Stomach smooth muscle (tissue), 2 donors: ENCODE results near the gene VOPP1.
A peak's percentile ranks its signal among the peaks of the same experiment; 100 is the strongest.

ENCODE experiments used
- H3K27ac ChIP-seq: one replicate; pipeline ENCODE4 v1.7.0; 2013; ENCODE audit warnings: mild to moderate bottlenecking, low read length, inconsistent platforms
- H3K27me3 ChIP-seq, 2 donors: one replicate each; pipeline ENCODE4 v1.7.0; 2013; ENCODE audit warnings: low read length in 2 of 2; ENCODE audit not compliant: insufficient read depth in 2 of 2, control insufficient read depth in 1 of 2
- H3K36me3 ChIP-seq, 2 donors: one replicate each; pipeline ENCODE4 v1.7.0; 2013; ENCODE audit warnings: low read length in 2 of 2; ENCODE audit not compliant: control insufficient read depth in 2 of 2, insufficient read depth in 2 of 2
- H3K4me1 ChIP-seq: one replicate; pipeline ENCODE4 v1.7.0; 2013; ENCODE audit warnings: low read length; ENCODE audit not compliant: control insufficient read depth, insufficient read depth
- H3K4me3 ChIP-seq, 2 donors: one replicate each; pipeline ENCODE4 v1.7.0; 2013; ENCODE audit warnings: low read length in 2 of 2
- H3K9ac ChIP-seq, 2 donors: one replicate each; pipeline ENCODE4 v1.7.0; 2013; ENCODE audit warnings: low read length in 2 of 2, mild to moderate bottlenecking in 1 of 2
- H3K9me3 ChIP-seq, 2 donors: one replicate each; pipeline ENCODE4 v1.7.0; 2013; ENCODE audit warnings: low read length in 2 of 2; ENCODE audit not compliant: control insufficient read depth in 2 of 2
- donor health status: healthy.
- donor health status: Pancreatic carcinoma.

The VOPP1 gene

GRCh38 chr7:55576753-55577152 lies 4.5 kb upstream of the VOPP1 start:
- no peaks in the 10 kb centered on the region for H3K36me3 ChIP-seq
- no peak overlapping the region for H3K27ac ChIP-seq
- H3K27me3 ChIP-seq: no peaks in the 10 kb centered on the region
- H3K4me3 ChIP-seq: no peak overlapping the region
- no peaks in the 10 kb centered on the region for H3K9me3 ChIP-seq
- no peak overlapping the region for H3K9ac ChIP-seq
- peaks cover 20% of the 10 kb centered on the region for H3K4me1 ChIP-seq

- Histone ChIP-seq H3K27ac (no peak overlapping the region), H3K4me3 (no peak overlapping the region), H3K9ac (no peak overlapping the region), H3K9me3 (no peaks in the 10 kb centered on the region), H3K36me3 (no peaks in the 10 kb centered on the region), H3K27me3 (no peaks in the 10 kb centered on the region), H3K4me1 (peaks cover 20% of the 10 kb centered on the region)
Observed at GRCh38 chr7:55575733-55576132, 3.4 kb upstream of the VOPP1 start.

- Histone ChIP-seq H3K4me3 (no peak overlapping the region), H3K9ac (no peak overlapping the region), H3K27ac (no peak overlapping the region)
Observed at GRCh38 chr7:55575098-55575497, 2.8 kb upstream of the VOPP1 start.

GRCh38 chr7:55574051-55574717 lies 1.9 kb upstream of the VOPP1 start:
- peak overlapping the region; percentile 29 to 97 for H3K9ac ChIP-seq
- no peak overlapping the region for H3K27ac ChIP-seq
- H3K4me3 ChIP-seq: peak overlapping the region; percentile 43 to 88

More at GRCh38 chr7:55575098-55575497, 2.8 kb upstream of the VOPP1 start:
- no peaks in the 10 kb centered on the region for H3K9me3 ChIP-seq
- no peaks in the 10 kb centered on the region for H3K36me3 ChIP-seq
- H3K27me3 ChIP-seq: no peaks in the 10 kb centered on the region
- H3K4me1 ChIP-seq: peaks cover 20% of the 10 kb centered on the region

GRCh38 chr7:55573234-55573900 lies 1.1 kb upstream of the VOPP1 start:
- H3K36me3 ChIP-seq: no peaks in the 10 kb centered on the region
- H3K4me1 ChIP-seq: peaks cover 24% of the 10 kb centered on the region
- peak overlapping the region; percentile 91 to 97 for H3K9ac ChIP-seq

More at GRCh38 chr7:55574051-55574717, 1.9 kb upstream of the VOPP1 start:
- Histone ChIP-seq H3K9me3 (no peaks in the 10 kb centered on the region), H3K4me1 (peaks cover 23% of the 10 kb centered on the region), H3K27me3 (no peaks in the 10 kb centered on the region), H3K36me3 (no peaks in the 10 kb centered on the region)

GRCh38 chr7:55571511-55572377 lies 558 bp downstream of the VOPP1 start:
- peak overlapping the region; percentile 81 to 83 for H3K4me3 ChIP-seq
- no peaks in the 10 kb centered on the region for H3K9me3 ChIP-seq
- peak overlapping the region; percentile 66 to 71 for H3K9ac ChIP-seq
- peak overlapping the region; percentile 46 for H3K27ac ChIP-seq
- no peaks in the 10 kb centered on the region for H3K27me3 ChIP-seq
- H3K36me3 ChIP-seq: no peaks in the 10 kb centered on the region
- H3K4me1 ChIP-seq: peaks cover 24% of the 10 kb centered on the region

More at GRCh38 chr7:55573234-55573900, 1.1 kb upstream of the VOPP1 start:
- Histone ChIP-seq H3K27me3 (no peaks in the 10 kb centered on the region), H3K4me3 (peak overlapping the region; percentile 88 to 91), H3K27ac (peak overlapping the region; percentile 76), H3K9me3 (no peaks in the 10 kb centered on the region)

- H3K4me1 ChIP-seq: peaks cover 24% of the 10 kb centered on the region
- H3K9me3 ChIP-seq: no peaks in the 10 kb centered on the region
- no peaks in the 10 kb centered on the region for H3K27me3 ChIP-seq
- no peaks in the 10 kb centered on the region for H3K36me3 ChIP-seq
- H3K9ac ChIP-seq: peak overlapping the region; percentile 55 to 71
- no peak overlapping the region for H3K27ac ChIP-seq
- peak overlapping the region; percentile 81 to 83 for H3K4me3 ChIP-seq
Observed at GRCh38 chr7:55570939-55571338, 1.4 kb downstream of the VOPP1 start.

- Histone ChIP-seq H3K9ac (no peak overlapping the region), H3K9me3 (no peaks in the 10 kb centered on the region), H3K27me3 (no peaks in the 10 kb centered on the region), H3K36me3 (no peaks in the 10 kb centered on the region), H3K4me1 (peaks cover 24% of the 10 kb centered on the region), H3K27ac (no peak overlapping the region), H3K4me3 (no peak overlapping the region)
Observed at GRCh38 chr7:55570218-55570873, 2.0 kb downstream of the VOPP1 start.

- no peak overlapping the region for H3K27ac ChIP-seq
- no peak overlapping the region for H3K9ac ChIP-seq
- no peaks in the 10 kb centered on the region for H3K36me3 ChIP-seq
- no peaks in the 10 kb centered on the region for H3K9me3 ChIP-seq
- no peaks in the 10 kb centered on the region for H3K27me3 ChIP-seq
- peaks cover 24% of the 10 kb centered on the region for H3K4me1 ChIP-seq
- no peak overlapping the region for H3K4me3 ChIP-seq
Observed at GRCh38 chr7:55569797-55570196, 2.5 kb downstream of the VOPP1 start.

- Histone ChIP-seq H3K36me3 (no peaks in the 10 kb centered on the region), H3K4me3 (no peak overlapping the region), H3K9me3 (no peaks in the 10 kb centered on the region), H3K4me1 (peaks cover 20% of the 10 kb centered on the region), H3K9ac (no peak overlapping the region), H3K27me3 (no peaks in the 10 kb centered on the region), H3K27ac (peak overlapping the region; percentile 6)
Observed at GRCh38 chr7:55569269-55569663, 3.0 kb downstream of the VOPP1 start.
